ENCODE data around the gene DUSP22. TPM values are rescaled to one million over a fixed set of nuclear protein-coding genes. Genes with fewer than 3 reads are reported as not detected.

Gene DUSP22
- total RNA-seq, result 10 to 100 TPM; 32.5 to 33.2 TPM

GRCh38 chr6:291697-292505, at the start of gene DUSP22:
Gene DUSP22 (plus strand): TSS chr6:292487. CDS start chr6:292540, 53 bp downstream.

GRCh38 chr6:391559-392440, 99.5 kb downstream of the DUSP22 start, which contains the start of gene IRF4:
Gene IRF4 (plus strand): TSS chr6:391752. CDS start chr6:393153, 1,401 bp downstream.

Other genes starting within 250 kb of the DUSP22 start
- gene IRF4, start 99.3 kb downstream of the DUSP22 start, total RNA-seq, result 100 to 1,000 TPM; 273 to 279 TPM